CD14-positive monocyte (primary cell): Measurements from ENCODE around the gene SLC6A18. TPM values are rescaled to one million over a fixed set of nuclear protein-coding genes. Genes with fewer than 3 reads are reported as not detected.
"Not testable (repeated sequence)": the region's sequence is repeated elsewhere in the genome, so short reads cannot be mapped to it uniquely, and the experiment has no call there.

ENCODE experiments used
- DNase-seq, 3 donors: peaks; one replicate each; pipeline ENCODE4 v3.0.0-alpha.2; 2011 to 2022
- H2AFZ ChIP-seq: 2 replicates; pipeline ENCODE4 v1.6.0; 2012; ENCODE audit warnings: mild to moderate bottlenecking, low read depth, low read length, inconsistent platforms; ENCODE audit not compliant: insufficient read depth, poor library complexity, severe bottlenecking
- H3K27ac ChIP-seq, 2 donors: 1 replicate in 1 of 2; 2 replicates in 1 of 2; pipeline ENCODE4 v1.5.1; 2012 to 2013; ENCODE audit warnings: low read length in 2 of 2, control low read depth in 1 of 2, inconsistent platforms in 1 of 2, low read depth in 1 of 2, mild to moderate bottlenecking in 1 of 2
- H3K27me3 ChIP-seq, 2 donors: one replicate each; pipeline versions ENCODE4 v1.6.0 to v1.6.1; 2011 to 2013; ENCODE audit warnings: low read length in 2 of 2; ENCODE audit not compliant: control insufficient read depth in 2 of 2, insufficient read depth in 2 of 2
- H3K36me3 ChIP-seq, 2 donors: replicated peaks in 1 of 2; 1 replicate in 1 of 2; 2 replicates in 1 of 2; pipeline versions ENCODE4 v1.5.1 to v1.6.1; 2012 to 2013; ENCODE audit warnings: low read length in 2 of 2, control low read depth in 1 of 2, inconsistent platforms in 1 of 2, mild to moderate bottlenecking in 1 of 2; ENCODE audit not compliant: insufficient read depth in 2 of 2, control insufficient read depth in 1 of 2
- H3K4me1 ChIP-seq, 2 donors: 1 replicate in 1 of 2; 2 replicates in 1 of 2; pipeline versions ENCODE4 v1.5.1 to v1.6.1; 2012 to 2013; ENCODE audit warnings: low read length in 2 of 2, control low read depth in 1 of 2, inconsistent platforms in 1 of 2, mild to moderate bottlenecking in 1 of 2, moderate library complexity in 1 of 2; ENCODE audit not compliant: insufficient read depth in 2 of 2, control insufficient read depth in 1 of 2
- H3K4me2 ChIP-seq: replicated peaks from 2 replicates; pipeline ENCODE3; 2012; ENCODE audit warnings: low read length, moderate library complexity, mild to moderate bottlenecking; ENCODE audit not compliant: poor library complexity, severe bottlenecking; ENCODE audit errors: extremely low read depth
- H3K4me3 ChIP-seq, 3 experiments: fragments of 200-600 bp in 1 of 3; sonication (generic) in 1 of 3; replicated peaks in 1 of 3; 1 replicate in 2 of 3; 2 replicates in 1 of 3; pipeline ENCODE4 v1.5.1; 2011 to 2013; ENCODE audit warnings: low read length in 3 of 3, mild to moderate bottlenecking in 3 of 3, control low read depth in 2 of 3, low read depth in 2 of 3, inconsistent platforms in 1 of 3, moderate library complexity in 1 of 3
- H3K79me2 ChIP-seq: 2 replicates; pipeline ENCODE4 v1.6.0; 2012; ENCODE audit warnings: mild to moderate bottlenecking, control low read depth, inconsistent platforms, low read length, moderate library complexity; ENCODE audit not compliant: insufficient read depth
- H3K9ac ChIP-seq: 2 replicates; pipeline ENCODE4 v1.6.0; 2017; ENCODE audit warnings: low read length, mild to moderate bottlenecking; ENCODE audit not compliant: insufficient read depth, poor library complexity, severe bottlenecking
- H3K9me3 ChIP-seq, 2 donors: replicated peaks in 1 of 2; 1 replicate in 1 of 2; 2 replicates in 1 of 2; pipeline versions ENCODE4 v1.5.1 to v1.6.1; 2012 to 2013; ENCODE audit warnings: low read length in 2 of 2, control low read depth in 1 of 2; ENCODE audit not compliant: control insufficient read depth in 1 of 2, insufficient read depth in 1 of 2
- H4K20me1 ChIP-seq: 2 replicates; pipeline ENCODE4 v1.6.0; 2012; ENCODE audit warnings: mild to moderate bottlenecking, low read length, control low read depth, moderate library complexity; ENCODE audit not compliant: insufficient read depth
- H3K27ac Mint-ChIP-seq, 7 donors: one replicate each; pipeline ENCODE4 v1.8.0; 2020; ENCODE audit warnings: mild to moderate bottlenecking in 7 of 7, mixed read lengths in 7 of 7, moderate library complexity in 6 of 7, inconsistent platforms in 2 of 7
- H3K27me3 Mint-ChIP-seq, 3 donors: one replicate each; pipeline ENCODE4 v1.8.0; 2021 to 2022; ENCODE audit warnings: low read depth in 3 of 3, mild to moderate bottlenecking in 3 of 3, mixed read lengths in 3 of 3, moderate library complexity in 3 of 3, inconsistent platforms in 1 of 3
- H3K36me3 Mint-ChIP-seq, 2 donors: one replicate each; pipeline ENCODE4 v1.8.0; 2020; ENCODE audit warnings: mixed read lengths in 2 of 2, inconsistent platforms in 1 of 2, mild to moderate bottlenecking in 1 of 2
- H3K4me1 Mint-ChIP-seq: one replicate; pipeline ENCODE4 v1.8.0; 2020; ENCODE audit warnings: mild to moderate bottlenecking, mixed read lengths
- H3K4me3 Mint-ChIP-seq, 2 donors: one replicate each; pipeline ENCODE4 v1.8.0; 2020; ENCODE audit warnings: mild to moderate bottlenecking in 2 of 2, mixed read lengths in 2 of 2, moderate library complexity in 1 of 2
- H3K9me3 Mint-ChIP-seq, 7 donors: one replicate each; pipeline ENCODE4 v1.8.0; 2020 to 2022; ENCODE audit warnings: mixed read lengths in 7 of 7, mild to moderate bottlenecking in 6 of 7, moderate library complexity in 6 of 7, inconsistent platforms in 2 of 7
- WGBS: methylation state at CpG from one replicate; pipeline ENCODE4 v1.1.5; 2013; ENCODE audit warnings: missing lambda C conversion rate; ENCODE audit not compliant: insufficient coverage; 5-methylcytosine and 5-hydroxymethylcytosine counted together
- intact Hi-C, 2 donors: fragments of 100-400 bp; cut with micrococcal nuclease; formaldehyde crosslinking; loops; one replicate each; pipeline versions ENCODE4 v1.15.0 to v1.15.1; 2023
- polyA plus RNA-seq, 3 donors: library from polyadenylated mRNA; depleted of rRNA in 1 of 3; unstranded in 2 of 3; stranded (reverse) in 1 of 3; fragments of 300-500 nt in 2 of 3; fragments of >200 nt in 1 of 3; fragmentation: Illumina TruSeq in 2 of 3; gene quantifications; 1 replicate in 2 of 3; 2 replicates in 1 of 3; pipeline ENCODE4 v1.2.3, GENCODE V29; 2012 to 2021
- TF ChIP-seq, protein P1 (sequence below): fragments of 200-600 bp; IDR thresholded peaks from one replicate; pipeline ENCODE4 v1.8.0; 2022; ENCODE audit warnings: antibody characterized with exemption, mild to moderate bottlenecking

SLC6A18 gene
- polyA plus RNA-seq, 3 donors: not detected

DNA sequence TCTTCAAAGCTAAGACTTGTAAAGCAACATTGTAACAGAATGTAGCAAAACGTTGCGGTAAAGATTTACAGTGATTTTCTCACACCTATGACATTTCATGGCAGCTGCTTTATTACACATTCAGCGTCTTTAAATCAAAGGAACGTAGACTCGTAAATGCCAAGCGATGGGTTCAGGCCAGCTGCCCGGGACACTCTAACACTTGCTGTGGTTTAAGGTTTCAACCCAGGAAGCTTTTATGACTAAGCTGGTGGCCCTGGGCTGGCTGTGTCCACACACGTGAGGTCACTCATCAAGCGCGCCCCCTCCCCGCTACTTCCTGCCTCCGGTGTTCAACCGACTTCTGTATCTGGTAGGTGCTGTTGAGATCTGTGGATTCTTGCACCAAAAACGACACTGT lies 2.5 kb downstream of the SLC6A18 start:
- Histone ChIP-seq H3K27me3 (no peaks in the 10 kb centered on the region), H3K4me2 (no peak overlapping the region), H2AFZ (no peak overlapping the region), H3K4me1 (no peaks in the 10 kb centered on the region), H3K36me3 (no peaks in the 10 kb centered on the region), H3K79me2 (no peaks in the 10 kb centered on the region), H3K9ac (no peak overlapping the region), H3K9me3 (no peaks in the 10 kb centered on the region), H3K27ac (no peak overlapping the region), H4K20me1 (no peaks in the 10 kb centered on the region), H3K4me3 (no peak overlapping the region)
- no peak overlapping the region for H3K4me3 Mint-ChIP-seq
- intact Hi-C loops: no loop called here
- WGBS: 47% methylated on average over 7 of the region's 14 CpGs
- no peak overlapping the region for H3K27ac Mint-ChIP-seq
- H3K36me3 Mint-ChIP-seq: no peaks in the 10 kb centered on the region
- peaks cover 0 to 2% (median 0%) of the 10 kb centered on the region in 7 donors for H3K9me3 Mint-ChIP-seq
- TF ChIP-seq, protein P1, sequence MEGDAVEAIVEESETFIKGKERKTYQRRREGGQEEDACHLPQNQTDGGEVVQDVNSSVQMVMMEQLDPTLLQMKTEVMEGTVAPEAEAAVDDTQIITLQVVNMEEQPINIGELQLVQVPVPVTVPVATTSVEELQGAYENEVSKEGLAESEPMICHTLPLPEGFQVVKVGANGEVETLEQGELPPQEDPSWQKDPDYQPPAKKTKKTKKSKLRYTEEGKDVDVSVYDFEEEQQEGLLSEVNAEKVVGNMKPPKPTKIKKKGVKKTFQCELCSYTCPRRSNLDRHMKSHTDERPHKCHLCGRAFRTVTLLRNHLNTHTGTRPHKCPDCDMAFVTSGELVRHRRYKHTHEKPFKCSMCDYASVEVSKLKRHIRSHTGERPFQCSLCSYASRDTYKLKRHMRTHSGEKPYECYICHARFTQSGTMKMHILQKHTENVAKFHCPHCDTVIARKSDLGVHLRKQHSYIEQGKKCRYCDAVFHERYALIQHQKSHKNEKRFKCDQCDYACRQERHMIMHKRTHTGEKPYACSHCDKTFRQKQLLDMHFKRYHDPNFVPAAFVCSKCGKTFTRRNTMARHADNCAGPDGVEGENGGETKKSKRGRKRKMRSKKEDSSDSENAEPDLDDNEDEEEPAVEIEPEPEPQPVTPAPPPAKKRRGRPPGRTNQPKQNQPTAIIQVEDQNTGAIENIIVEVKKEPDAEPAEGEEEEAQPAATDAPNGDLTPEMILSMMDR: no peak
- H3K27me3 Mint-ChIP-seq: peaks cover 3 to 19% (median 12%) of the 10 kb centered on the region in 3 donors
- no peaks in the 10 kb centered on the region for H3K4me1 Mint-ChIP-seq
- DNase-seq: no peak

DNA sequence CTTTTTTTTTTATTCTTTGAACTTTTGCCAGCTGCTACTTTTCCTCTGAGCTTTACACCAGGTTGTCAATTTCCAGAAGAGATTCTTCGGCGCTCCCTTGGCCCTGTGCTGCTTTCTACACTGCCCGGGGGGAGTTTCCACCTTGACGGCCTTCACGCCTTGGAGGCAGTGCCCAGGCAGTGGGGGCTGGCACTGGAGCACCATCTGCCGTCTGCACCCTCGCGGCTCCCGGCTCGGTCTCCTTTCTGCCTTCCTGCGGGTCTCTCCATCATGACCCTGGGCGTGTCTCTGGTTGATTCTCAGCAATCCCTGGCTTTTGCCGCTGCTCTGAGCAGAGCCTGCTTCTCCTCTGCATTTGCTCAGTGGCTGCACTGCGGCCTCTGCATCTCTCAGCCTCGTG lies 2.9 kb downstream of the SLC6A18 start:
- no peaks in the 10 kb centered on the region for H3K36me3 Mint-ChIP-seq
- whole genome bisulfite sequencing: 59% methylated on average over 15 of the region's 15 CpGs
- peaks cover 0 to 2% (median 0%) of the 10 kb centered on the region in 7 donors for H3K9me3 Mint-ChIP-seq
- Histone ChIP-seq H3K4me3 (no peak overlapping the region), H3K4me1 (no peaks in the 10 kb centered on the region), H3K27me3 (no peaks in the 10 kb centered on the region), H3K27ac (no peak overlapping the region), H3K79me2 (no peaks in the 10 kb centered on the region), H3K4me2 (no peak overlapping the region), H3K9me3 (no peaks in the 10 kb centered on the region), H3K36me3 (no peaks in the 10 kb centered on the region), H4K20me1 (no peaks in the 10 kb centered on the region), H2AFZ (no peak overlapping the region), H3K9ac (no peak overlapping the region)
- H3K4me1 Mint-ChIP-seq: no peaks in the 10 kb centered on the region
- H3K4me3 Mint-ChIP-seq: no peak overlapping the region
- DNase-seq: no peak
- intact Hi-C loops: no loop called here
- TF ChIP-seq, protein P1: no peak
- no peak overlapping the region for H3K27ac Mint-ChIP-seq
- H3K27me3 Mint-ChIP-seq: peaks cover 4 to 19% (median 12%) of the 10 kb centered on the region in 3 donors

DNA sequence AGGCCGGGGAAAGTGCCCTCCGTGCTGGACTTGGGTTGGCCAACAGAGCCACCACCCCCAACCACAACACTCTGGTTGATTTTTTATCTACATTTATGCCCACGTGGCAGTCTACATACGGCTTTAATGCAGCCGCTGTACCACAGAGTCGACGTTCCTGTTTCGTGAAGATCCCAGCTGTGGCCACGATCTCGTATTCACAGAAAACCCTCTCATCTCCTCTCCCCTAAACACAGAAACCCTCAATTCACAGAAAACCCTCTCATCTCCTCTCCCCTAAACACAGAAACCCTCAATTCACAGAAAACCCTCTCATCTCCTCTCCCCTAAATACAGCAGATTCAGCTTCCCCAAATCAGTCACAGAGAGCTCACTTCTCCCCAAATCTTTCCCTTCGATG lies 3.8 kb downstream of the SLC6A18 start:
- H2AFZ ChIP-seq, DNase-seq, H3K27ac Mint-ChIP-seq, H3K9me3 Mint-ChIP-seq, H3K9me3 ChIP-seq, H3K4me2 ChIP-seq, H3K9ac ChIP-seq, H3K79me2 ChIP-seq, H3K4me1 Mint-ChIP-seq, H4K20me1 ChIP-seq, H3K27ac ChIP-seq, H3K27me3 ChIP-seq, H3K4me3 ChIP-seq, H3K36me3 ChIP-seq, H3K4me1 ChIP-seq, H3K36me3 Mint-ChIP-seq, H3K4me3 Mint-ChIP-seq, intact Hi-C loops: not testable (repeated sequence)
- WGBS: 90% methylated on average over 11 of the region's 11 CpGs
- peaks cover 5 to 19% (median 12%) of the 10 kb centered on the region in 3 donors for H3K27me3 Mint-ChIP-seq
